BE2C (cell line): ENCODE measurements around the gene MAGEA2B.
"Not testable (repeated sequence)": the region's sequence is repeated elsewhere in the genome, so short reads cannot be mapped to it uniquely, and the experiment has no call there.

ENCODE experiments used
- DNase-seq: peaks from one replicate; pipeline ENCODE4 v3.0.0-alpha.2; 2020
- H3K27me3 ChIP-seq: fragments of 250-450 bp; sonication (Bioruptor Pico); 2 replicates; pipeline ENCODE4 v1.5.1; 2020; ENCODE audit warnings: mild to moderate bottlenecking
- H3K36me3 ChIP-seq: fragments of 250-450 bp; sonication (Bioruptor Pico); 2 replicates; pipeline ENCODE4 v1.5.1; 2020; ENCODE audit warnings: mild to moderate bottlenecking
- H3K4me1 ChIP-seq: fragments of 250-450 bp; sonication (Bioruptor Pico); 2 replicates; pipeline ENCODE4 v1.5.1; 2020
- H3K4me3 ChIP-seq: 2 replicates; pipeline ENCODE4 v1.5.1; 2011; ENCODE audit warnings: low read depth, low read length
- H3K9me3 ChIP-seq: fragments of 250-450 bp; sonication (Bioruptor Pico); 2 replicates; pipeline ENCODE4 v1.5.1; 2020

Gene MAGEA2B

GRCh38 chrX:152758918-152759317 lies 44.5 kb downstream of the MAGEA2B start, which contains the start of gene CSAG3:
TSS of gene CSAG3 (plus strand) at chrX:152759218.
- not testable (repeated sequence) for H3K9me3 ChIP-seq, H3K4me3 ChIP-seq, H3K36me3 ChIP-seq, DNase-seq, H3K27me3 ChIP-seq, H3K4me1 ChIP-seq

- not testable (repeated sequence) for H3K36me3 ChIP-seq
These were observed 45.1 kb downstream of the MAGEA2B start for GRCh38 chrX:152759544-152759943.

GRCh38 chrX:152761582-152761981 lies 47.2 kb downstream of the MAGEA2B start:
- H3K36me3 ChIP-seq, DNase-seq, H3K27me3 ChIP-seq, H3K4me1 ChIP-seq, H3K9me3 ChIP-seq, H3K4me3 ChIP-seq: not testable (repeated sequence)

More at GRCh38 chrX:152759544-152759943, 45.1 kb downstream of the MAGEA2B start:
- not testable (repeated sequence) for H3K27me3 ChIP-seq, H3K4me1 ChIP-seq, DNase-seq, H3K9me3 ChIP-seq, H3K4me3 ChIP-seq

GRCh38 chrX:152766562-152766961 lies 52.1 kb downstream of the MAGEA2B start:
- H3K27me3 ChIP-seq, result not testable (repeated sequence)

More at GRCh38 chrX:152766562-152766961, 52.1 kb downstream of the MAGEA2B start:
- not testable (repeated sequence) for H3K4me3 ChIP-seq, H3K4me1 ChIP-seq, DNase-seq, H3K36me3 ChIP-seq, H3K9me3 ChIP-seq
